Right renal cortex interstitium (tissue), 3 donors: ENCODE measurements around the gene HAAO. TPM values are rescaled to one million over a fixed set of nuclear protein-coding genes. Genes with fewer than 3 reads are reported as not detected.
A peak's percentile ranks its signal among the peaks of the same experiment; 100 is the strongest.
"Not testable (repeated sequence)": the region's sequence is repeated elsewhere in the genome, so short reads cannot be mapped to it uniquely, and the experiment has no call there.

Experiments used
- DNase-seq, 3 donors: peaks; one replicate each; pipeline ENCODE4 v3.0.0-alpha.2; 2013; ENCODE audit warnings: low read depth in 3 of 3, low spot score in 2 of 3
- polyA plus RNA-seq, 3 donors: library from polyadenylated mRNA; unstranded; fragments of 120-200 nt; gene quantifications; one replicate each; pipeline ENCODE4 v1.2.1, GENCODE V29; 2013; ENCODE audit not compliant: insufficient read length in 3 of 3

The HAAO gene
- polyA plus RNA-seq, result 10 to 100 TPM; 31.5 to 40.5 (median 38.4) TPM

DNA sequence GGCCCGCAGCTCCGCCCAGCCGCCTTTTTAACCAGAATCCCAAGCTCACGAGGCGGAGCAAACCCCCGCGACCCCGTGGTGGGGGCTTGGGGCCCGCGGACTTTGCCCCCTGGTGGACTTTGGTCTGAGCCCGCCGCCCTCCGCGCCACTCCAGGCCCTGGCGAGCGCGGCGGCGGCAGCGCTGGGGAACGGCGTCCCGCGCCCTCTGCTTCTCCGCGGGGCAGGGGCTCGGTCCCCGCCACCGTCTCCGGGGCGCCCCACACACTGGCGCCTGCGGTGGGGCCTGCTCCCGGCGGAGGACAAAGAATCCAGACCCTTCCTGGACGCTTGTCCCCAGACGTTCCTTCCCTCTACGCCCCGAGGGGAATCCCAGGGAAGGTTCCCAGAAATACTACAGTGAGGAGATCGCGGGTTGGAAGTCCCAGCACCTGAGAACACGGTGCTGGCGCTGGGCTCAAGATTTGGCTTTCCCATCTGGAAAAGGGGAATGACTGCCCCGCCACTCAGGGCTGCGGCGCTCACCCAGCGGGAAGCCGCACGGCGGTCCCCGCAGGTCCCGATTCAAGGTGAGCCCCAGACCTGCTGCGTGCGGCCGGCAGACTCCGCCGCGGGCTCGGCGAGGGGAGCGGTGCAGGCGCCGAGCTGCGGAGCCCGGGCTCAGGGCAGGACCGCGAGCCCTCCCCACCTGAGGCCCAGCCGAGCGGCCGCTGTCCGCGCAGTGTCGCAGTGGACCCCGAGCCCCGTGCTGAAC, at the start of gene HAAO:
Gene HAAO (minus strand): TSS at position 1 of the 751 bp plus-strand sequence. CDS start 47 bp downstream, outside the sequence.
- DNase-seq, result no peak

DNA sequence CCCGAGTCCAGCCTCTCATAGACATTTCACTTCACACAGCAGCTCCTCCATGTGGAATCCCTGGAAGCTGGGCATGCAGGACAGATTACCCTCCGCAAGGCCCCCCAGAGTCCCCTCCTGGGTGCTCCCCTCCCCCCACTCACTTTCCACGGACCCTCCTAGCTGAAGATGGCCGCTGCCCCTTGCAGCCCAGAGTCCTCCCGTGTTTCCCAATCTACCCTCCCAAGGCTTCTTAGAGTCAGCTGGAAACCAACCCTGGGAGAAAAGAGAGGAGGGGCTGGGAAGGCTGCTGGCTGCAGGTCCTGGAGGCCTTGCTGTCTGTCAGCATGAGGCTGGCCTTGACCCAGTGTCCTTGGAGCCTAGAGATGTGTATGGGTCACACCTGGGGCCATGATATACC, 49.0 kb upstream of the HAAO start:
- DNase-seq, result no peak

DNA sequence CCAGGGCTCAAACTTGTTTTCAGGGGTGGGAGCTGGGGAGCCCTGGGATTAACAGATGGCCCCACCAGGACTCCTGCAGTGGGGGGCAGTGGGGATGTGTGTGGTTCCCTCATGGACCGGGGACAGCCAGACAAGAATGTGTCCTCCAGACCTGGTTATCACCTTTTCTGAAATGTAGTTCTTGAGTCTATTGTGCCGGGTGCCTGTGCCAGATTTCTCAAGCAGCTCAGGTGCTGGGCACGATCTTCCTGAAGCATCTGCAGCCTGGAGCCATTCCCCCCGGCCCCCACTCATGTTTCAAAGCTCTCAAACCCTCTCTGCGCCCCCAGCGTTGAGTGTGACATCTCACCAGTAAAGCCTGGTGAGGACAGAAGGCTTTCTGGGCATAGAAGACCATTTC, 48.4 kb upstream of the HAAO start:
- DNase-seq, result no peak

DNA sequence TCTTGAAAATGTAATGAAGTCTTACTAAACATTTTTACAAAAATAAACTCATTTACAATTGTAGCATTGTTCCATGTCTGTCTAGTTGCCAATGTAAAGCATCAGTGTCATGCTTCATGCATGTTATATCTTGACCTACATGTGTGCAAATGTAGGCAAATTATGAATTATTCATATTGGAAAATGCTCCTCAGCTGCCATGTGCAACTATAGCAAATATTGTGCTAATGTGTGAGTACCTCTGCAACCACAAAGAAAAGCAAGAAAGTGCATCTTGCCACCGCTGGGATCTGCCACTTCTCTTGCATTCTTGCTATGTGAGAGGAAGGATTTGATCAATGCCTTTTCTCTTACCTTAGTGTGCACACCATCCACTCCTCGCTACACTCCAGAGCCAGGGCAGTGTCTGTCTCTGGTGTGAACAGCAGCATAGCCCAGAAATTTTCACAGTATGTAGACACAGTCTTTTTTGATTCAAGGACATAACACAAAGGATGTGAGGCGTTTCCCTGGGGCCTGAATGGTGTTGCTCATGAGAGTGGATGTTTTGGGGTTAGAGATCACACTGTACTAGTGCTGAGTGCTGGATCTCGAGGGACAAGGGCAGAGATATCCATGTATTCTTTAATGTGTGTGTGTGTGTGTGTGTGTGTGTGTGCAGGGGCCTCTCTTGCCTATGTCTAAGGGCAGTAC, 47.6 kb upstream of the HAAO start:
- no peak for DNase-seq

DNA sequence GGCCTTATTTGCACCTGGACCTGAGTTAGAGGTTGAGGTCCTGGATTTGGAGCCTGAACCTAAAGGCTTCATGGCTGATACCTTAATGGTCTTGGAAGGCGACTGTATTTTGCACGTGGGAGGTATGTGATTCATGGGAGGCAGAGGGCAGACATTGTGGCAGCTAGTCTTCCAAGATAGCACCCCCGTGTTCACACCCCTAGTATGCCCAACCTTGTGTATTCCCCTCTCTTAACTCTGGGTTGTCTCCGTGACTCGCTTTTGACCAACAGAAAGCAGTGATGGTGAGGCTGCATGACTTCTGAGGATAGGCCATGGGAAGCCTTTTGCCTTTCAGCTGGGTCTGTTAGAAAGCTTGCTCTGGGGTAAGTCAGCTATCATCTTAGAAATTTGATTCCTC, 45.8 kb upstream of the HAAO start:
- DNase-seq, result no peak

DNA sequence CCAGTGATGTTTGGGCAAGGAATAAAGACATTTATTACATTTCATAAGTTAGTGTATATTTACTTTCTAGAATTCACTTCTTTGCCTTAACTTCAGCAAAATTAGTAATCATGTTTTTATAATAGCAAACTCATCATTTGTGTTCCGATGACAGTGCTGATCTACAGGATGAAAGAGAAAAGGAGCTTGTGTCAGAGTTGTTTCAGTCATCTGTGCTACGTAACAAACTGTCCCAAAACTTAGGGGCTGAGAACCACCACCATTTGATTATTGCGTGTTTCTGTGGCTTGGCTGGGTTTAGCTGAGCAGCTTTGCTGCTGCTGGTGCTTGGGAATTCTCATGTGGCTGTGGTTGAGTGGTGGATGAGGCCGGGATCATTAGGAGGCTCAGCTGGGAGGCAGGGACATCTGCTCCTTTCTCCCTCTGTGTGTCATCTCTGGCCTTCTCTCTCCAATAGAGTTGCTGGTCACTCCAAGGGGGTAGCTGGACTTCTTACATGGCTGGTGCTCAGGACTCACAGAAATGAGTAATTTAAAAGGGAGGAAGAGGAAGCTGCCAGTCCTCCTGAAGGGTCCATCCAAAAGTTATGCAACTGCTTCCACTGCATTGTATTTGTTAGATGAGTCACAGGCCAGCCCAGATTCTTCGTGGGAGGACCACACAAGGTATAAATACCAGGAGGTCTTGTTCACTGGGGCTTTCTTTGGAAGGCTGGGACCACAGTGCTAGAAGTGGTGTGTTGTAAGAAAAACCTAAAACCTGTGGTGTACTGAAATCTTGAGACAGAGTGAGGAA, 43.4 kb upstream of the HAAO start:
- no peak for DNase-seq

DNA sequence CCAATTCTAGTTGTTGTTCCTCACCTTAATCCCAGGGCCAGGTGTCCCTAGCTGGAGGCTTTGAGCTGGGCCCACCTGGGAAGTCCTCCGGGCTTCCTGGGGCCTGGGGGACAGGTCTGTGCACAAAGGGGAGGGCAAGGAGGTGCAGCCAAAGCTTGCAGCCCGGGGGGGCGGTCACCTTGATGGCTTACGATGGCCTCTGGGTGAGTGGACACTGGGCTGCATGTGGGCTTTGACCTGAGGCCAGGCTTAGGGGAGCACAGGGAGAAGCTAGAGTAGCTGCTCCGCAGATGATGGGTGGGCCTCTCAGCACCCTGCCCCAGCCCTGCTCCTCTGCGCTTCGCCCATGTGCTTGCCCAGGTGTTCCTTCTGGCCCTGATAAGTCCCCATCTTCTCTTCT, 41.8 kb upstream of the HAAO start:
- no peak for DNase-seq

DNA sequence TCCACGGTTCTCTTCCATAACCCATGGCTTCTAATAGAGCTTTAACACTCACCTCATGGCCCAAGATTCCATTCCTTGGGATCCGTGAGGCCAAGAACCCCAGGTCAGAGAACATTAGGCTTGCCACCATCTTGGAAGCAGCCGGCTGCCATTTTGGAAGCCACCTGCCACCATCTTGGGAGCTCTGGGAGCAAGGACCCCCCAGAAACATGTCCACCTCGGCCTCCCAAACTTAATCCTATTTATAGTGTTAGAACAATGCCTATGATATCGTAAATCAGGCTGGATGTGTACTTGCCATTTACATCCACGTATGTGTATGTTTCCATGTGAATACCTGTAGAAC, 39.9 kb upstream of the HAAO start:
- DNase-seq, result no peak

DNA sequence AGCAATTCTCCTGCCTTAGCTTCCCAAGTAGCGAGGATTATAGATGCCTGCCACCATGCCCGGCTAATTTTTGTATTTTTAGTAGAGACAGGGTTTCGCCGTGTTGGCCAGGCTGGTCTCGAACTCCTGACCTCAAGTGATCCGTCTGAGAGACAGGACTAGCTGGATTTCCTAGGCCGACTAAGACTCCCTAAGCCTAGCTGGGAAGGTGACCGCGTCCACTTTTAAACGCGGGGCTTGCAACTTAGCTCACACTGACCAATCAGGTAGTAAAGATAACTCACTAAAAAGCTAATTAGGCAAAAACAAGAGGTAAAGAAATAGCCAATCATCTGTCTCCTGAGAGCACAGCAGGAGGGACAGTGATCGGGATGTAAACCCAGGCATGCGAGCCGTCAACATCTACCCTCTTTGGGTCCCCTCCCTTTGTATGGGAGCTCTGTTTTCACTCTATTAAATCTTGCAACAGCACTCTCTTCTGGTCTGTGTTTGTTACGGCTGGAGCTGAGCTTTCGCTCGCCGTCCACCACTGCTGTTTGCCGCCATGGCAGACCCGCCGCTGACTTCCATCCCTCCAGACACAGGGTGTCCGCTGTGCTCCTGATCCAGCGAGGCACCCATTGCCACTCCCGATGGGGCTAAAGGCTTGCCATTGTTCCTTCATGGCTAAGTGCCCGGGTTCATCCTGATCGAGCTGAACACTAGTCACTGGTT, 39.3 kb upstream of the HAAO start:
- not testable (repeated sequence) for DNase-seq

DNA sequence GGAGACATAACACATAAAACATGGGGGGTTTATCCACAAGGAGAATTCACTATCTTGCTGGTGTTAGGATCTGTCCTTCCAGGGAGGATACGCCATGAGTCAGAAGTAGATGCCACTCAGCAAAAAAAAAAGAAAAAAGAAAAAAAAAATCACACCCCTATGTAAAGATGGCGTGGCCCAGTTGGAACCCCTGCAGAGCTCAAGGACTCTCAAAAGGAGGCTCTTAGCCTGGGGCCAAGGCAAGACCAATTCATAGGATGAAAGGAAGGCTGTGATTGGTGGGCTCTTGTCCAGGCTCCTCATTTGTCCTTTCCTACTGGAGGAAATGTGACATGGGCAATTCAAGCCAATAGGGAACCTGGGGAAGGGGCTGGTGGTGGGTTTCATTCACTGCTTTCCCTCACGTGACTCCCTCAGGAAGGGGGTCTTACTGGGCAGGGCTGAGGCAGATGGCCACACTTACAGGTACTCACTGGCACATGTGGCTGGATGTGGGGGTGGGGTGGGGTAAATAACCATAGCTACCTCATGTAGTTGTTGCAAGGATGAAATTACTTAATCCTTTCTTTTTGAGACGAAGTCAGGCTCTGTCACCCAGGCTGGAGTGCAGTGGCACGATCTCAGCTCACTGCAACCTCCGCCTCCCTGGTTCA, 38.7 kb upstream of the HAAO start:
- DNase-seq, result no peak

DNA sequence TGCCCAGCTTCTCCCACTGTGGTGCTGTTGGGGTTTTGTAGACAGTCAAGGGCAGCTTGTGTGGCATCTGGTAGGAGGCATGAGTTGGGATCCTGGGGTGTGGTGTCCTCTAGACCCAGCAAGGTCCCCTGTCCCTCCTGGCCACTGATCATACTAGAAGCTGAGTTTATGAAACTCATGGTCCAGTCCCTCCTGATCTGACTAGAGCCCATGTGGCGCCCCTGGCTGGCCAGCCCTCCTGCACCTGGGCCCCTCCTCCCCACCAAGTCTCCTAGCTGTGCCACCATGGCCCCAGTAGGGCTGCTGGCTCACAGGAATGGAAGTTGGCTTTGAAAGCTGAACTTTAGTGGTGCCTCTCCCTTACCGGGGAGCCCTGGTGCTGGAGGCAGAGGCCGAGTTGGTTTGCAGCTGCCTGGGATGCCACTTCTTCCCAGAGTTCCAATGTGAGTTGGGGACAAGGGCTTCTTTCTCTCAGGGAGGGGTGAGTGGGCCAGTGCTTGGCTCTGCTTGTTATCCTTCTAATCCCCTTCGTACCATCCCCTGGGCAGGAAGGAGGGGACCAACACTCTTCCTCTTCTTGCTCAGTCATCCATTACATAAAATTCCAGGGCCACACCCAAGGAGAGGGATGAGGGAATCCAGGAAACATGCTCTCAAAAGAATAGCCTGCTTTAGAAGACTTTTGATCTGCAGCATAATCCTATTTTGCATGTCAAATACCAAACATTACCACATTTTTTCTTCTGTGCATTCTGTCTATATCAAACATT, 37.5 kb upstream of the HAAO start:
- no peak for DNase-seq

DNA sequence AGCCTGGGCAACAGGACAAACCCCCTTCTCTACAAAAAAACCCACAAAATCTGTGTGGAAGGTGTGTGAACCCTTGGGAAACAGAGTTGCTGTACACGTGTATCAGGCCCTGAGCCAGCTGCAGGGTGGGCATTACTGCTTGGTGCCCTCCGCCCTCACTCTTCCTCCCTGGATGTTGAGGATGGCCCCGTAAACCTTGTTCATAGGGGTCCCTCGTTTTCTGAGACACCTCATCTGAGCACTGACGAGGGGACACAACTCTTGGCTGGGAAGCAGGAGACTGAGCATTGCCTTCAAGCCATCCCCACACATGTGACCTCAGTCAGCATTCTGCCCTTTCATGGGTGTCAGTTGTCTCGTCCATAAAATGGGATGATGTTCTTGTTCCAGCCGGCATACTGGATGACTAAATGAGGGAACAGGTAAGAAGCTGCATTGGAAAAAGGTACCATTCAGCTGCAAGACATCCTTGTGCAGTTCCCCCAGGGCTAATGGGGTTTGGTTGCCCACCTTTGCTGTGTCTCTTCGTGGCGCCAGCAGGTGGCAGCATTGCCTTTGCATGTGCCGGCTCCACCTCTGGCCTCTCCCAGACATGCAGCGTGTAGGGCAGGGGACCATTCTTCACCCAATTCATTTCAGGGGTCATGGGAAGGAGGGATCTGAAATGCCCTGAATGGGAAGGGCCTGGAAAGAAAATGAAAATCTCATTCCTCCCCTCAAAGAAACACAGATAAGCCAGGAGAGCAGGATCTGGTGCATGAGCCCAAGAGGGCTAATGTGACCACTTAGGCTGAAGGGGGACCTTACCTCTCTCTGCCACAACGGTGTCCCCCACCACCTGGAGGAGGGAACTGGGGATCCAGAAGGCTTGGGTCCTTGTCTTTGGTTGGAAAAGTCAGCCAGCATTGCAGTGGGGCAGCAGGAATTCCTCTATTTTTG, 36.4 kb upstream of the HAAO start:
- DNase-seq, result peak in 2 of 3 donors; percentile 63 to 76

DNA sequence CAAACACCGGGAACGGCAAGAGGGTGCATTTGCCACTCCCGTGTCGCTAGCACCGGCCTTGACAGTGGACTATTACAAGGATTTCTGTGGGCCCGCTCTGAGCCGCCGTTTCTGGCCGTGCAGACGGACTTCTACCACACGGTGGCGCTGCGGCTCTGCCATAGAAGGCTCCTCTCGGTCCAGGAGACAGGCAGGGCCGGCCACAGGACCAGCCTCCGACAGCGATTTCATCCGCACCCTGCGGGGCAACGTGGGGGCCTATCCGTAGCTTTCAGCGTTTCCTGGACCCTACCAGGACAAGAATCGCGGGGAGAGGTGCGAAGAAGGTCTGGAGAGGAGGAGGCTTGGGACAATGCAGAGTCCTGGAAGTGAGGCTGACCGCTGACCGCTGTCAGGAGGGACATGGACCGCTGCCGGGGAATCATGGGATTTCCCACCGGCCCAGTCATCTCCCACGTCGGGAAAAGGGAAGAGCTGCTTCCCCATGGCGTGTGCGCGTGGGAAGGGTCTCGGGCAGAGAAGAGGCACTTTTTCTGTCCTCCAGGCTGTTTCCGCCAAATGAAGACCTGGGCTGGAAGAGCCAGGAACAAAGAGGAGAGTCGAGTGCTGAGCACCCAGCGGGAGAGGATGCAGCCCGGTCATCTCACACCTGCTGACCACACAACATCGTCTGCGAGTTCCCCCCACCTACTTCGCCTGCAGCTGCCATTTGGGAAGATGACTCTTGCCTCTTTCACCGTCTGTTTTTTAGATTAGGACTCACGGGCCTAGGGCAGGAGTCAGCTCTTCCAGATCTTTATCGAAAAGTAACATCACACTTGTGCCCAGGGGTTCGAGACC, 35.5 kb upstream of the HAAO start:
- peak; percentile 62 to 75 (median 65) for DNase-seq

DNA sequence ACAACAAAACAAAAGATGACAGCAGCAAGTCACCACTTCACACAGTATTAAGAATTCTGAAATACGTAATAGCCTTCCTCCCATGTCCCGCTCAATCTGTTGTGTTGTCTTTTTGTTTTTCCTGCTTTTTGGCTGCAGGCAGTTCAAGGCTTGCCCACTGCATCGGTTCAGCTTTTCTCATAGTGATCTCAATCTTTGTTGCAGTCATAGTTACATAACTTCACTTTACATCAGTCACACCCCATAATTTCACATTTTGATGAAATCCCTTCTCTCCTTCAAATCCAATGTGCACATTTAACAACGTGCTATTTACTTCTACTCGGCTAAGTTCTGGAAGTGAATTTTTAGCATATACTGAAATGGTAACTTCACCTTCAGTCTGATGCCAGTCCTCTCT, 33.8 kb upstream of the HAAO start:
- no peak for DNase-seq

DNA sequence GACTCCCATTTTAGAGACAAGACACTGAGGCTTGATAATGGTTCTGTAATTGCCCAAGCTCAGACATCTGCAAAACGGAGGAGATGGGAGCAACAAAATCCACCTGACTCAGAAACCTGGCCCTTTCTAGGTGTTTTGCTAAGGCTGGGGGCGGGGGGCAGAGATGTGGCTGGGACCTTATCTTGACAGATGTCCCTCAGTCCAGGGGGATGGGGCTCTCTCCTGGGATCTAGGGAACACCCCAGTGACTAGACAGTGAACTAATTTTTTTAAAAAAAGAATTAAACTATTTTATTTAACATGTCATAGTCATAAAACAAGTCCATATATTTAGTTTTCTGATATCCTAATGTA, 32.0 kb upstream of the HAAO start:
- DNase-seq, result no peak

DNA sequence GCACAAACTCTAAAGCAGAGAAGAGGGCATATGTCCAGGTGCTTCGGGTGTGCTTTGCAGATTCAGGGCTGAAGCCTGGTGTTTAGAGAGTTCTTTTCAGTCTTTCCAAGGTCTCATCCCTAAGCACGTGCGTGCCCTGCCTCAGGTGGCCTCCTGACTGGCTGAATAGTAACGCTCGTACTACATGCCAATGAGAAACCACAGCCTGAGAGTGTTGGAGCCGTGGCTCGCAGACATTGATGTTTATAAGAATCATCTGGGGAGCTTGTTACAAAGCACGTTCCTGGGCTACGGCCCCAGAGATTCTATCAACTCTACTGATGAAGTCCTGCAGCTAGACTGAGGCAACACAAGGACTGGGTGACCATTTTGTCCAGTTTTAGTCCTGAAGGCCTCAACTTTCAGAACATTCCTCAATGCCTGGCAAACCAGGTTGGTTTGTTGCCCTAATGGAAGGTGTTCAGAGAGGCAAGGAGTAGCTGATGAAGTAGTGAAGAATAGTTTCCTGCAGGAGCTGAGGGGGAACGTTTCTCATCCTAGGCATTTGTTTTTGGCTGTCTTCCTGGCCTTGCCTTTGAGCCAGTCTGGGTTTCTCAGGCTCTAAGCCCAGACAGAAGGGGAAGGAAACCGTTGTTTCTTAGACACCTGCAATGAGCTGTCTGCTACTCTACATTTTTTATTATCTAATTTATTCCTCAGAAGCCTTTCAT, 31.5 kb upstream of the HAAO start:
- no peak for DNase-seq

DNA sequence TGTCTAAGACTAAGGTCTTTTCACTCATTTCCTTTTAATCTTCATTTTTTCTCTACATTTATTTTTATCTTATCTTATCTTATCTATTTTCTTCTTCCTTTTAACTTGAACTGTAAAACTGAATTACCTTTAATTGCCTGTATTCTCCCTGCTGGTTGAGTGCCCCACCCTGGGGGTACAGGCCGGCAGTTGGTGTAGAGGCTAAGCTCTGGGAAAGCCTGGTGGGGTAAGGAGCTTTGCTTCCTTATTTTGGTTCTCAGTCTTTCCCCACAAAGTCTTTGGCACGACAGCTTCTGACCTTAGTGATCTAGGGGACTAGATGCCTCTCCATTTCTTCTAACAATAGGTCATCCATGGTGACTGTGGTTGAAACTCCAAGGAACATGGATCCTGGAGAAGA, 26.8 kb upstream of the HAAO start:
- no peak for DNase-seq
